Measurements from ENCODE around the gene STAT4.

The STAT4 gene

DNA sequence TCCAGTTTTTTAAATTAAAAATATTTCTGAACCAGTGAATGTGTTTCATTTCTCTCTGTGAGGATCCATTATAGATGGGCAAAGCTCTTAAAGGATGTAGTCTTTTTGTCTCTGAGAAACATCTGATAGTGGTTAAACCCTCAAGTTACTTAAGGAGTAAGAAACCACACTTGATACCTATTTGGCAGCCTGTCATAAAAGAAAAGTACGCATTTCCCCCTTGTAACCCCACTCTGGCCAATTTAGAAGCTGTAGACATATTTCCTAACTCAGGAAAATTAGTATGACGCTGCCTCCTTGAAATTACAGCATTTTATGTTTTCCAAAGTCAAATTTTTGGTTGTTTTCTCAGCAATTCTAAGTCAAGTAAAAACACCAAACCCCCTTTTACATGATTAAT, 2.0 kb downstream of the STAT4 start:
- H3K4me3 ChIP-seq (ENCODE audit: low read depth, low read length): no peak overlapping the region
- TF ChIP-seq, protein P1, sequence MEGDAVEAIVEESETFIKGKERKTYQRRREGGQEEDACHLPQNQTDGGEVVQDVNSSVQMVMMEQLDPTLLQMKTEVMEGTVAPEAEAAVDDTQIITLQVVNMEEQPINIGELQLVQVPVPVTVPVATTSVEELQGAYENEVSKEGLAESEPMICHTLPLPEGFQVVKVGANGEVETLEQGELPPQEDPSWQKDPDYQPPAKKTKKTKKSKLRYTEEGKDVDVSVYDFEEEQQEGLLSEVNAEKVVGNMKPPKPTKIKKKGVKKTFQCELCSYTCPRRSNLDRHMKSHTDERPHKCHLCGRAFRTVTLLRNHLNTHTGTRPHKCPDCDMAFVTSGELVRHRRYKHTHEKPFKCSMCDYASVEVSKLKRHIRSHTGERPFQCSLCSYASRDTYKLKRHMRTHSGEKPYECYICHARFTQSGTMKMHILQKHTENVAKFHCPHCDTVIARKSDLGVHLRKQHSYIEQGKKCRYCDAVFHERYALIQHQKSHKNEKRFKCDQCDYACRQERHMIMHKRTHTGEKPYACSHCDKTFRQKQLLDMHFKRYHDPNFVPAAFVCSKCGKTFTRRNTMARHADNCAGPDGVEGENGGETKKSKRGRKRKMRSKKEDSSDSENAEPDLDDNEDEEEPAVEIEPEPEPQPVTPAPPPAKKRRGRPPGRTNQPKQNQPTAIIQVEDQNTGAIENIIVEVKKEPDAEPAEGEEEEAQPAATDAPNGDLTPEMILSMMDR (IDR thresholded peaks at IDR 0.05; ENCODE audit: low read depth, low read length): no peak
- no peak for TF ChIP-seq POLR2A (IDR thresholded peaks at IDR 0.05; ENCODE audit: extremely low read depth, insufficient read length)
- TF ChIP-seq, protein P2, sequence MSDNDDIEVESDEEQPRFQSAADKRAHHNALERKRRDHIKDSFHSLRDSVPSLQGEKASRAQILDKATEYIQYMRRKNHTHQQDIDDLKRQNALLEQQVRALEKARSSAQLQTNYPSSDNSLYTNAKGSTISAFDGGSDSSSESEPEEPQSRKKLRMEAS (IDR thresholded peaks at IDR 0.05; ENCODE audit: low read depth, low read length): no peak
- no peak for DNase-seq (ENCODE audit: low read depth)

DNA sequence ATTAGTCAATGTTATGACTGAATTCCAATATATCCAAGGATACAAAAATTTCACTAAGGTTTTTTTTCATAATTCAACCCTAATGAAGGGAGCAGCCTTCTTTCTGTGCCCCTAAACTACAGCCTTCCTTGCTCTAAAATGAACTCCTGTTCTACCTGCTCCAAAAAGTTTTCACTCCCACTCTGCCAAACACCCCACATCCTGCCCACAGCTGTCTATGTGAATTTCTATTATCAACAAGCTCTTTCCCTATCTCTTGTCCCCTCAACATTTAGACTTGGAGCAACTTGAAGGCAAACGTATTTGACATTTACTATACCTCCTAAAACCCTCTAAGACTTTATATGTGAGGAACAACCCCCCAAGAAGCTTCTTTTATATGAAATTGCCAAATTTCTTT, 2.5 kb downstream of the STAT4 start:
- TF ChIP-seq POLR2A (IDR thresholded peaks at IDR 0.05; ENCODE audit: extremely low read depth, insufficient read length) (no peak), MYC (IDR thresholded peaks at IDR 0.05; ENCODE audit: low read depth, low read length) (no peak)
- TF ChIP-seq, protein P1 (IDR thresholded peaks at IDR 0.05; ENCODE audit: low read depth, low read length): no peak
- TF ChIP-seq, protein P2 (IDR thresholded peaks at IDR 0.05; ENCODE audit: low read depth, low read length): no peak
- DNase-seq (ENCODE audit: low read depth): no peak
- H3K4me3 ChIP-seq (ENCODE audit: low read depth, low read length): no peak overlapping the region

DNA sequence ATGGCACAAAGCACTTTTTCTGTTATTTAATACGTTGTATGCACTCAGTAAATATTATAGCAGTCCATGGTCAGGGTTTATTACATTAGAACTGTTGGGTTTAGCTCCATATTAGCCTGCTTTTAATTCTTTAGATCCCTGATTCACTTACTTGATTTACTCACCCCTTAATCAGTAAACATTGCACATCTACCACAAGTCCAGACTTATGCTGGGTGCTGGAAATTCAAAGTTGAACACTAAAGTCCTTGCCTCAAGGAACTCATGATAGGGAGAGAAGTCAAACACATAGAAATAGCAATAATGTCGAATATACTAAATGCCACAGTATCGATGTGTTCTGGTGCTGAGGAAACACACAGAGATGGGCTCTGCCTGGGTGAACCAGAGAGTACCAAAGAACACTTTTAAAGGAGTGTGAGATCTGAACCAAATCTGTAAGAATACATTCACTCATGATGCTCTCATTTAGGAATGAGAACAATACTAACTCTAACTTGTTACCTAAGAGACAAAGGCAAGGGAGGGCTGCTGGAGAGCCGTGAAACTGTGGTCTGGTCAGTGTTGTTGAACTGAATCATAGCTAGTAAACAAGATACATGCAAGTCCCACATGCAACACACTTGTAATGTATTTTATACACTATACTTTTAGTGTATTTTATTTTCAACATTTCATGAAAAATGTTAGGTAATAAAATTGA, 4.9 kb downstream of the STAT4 start:
- DNase-seq (ENCODE audit: low read depth): no peak
- TF ChIP-seq MYC (IDR thresholded peaks at IDR 0.05; ENCODE audit: low read depth, low read length) (no peak), POLR2A (IDR thresholded peaks at IDR 0.05; ENCODE audit: extremely low read depth, insufficient read length) (no peak)
- TF ChIP-seq, protein P2 (IDR thresholded peaks at IDR 0.05; ENCODE audit: low read depth, low read length): no peak
- TF ChIP-seq, protein P1 (IDR thresholded peaks at IDR 0.05; ENCODE audit: low read depth, low read length): no peak
- no peak overlapping the region for H3K4me3 ChIP-seq (ENCODE audit: low read depth, low read length)

DNA sequence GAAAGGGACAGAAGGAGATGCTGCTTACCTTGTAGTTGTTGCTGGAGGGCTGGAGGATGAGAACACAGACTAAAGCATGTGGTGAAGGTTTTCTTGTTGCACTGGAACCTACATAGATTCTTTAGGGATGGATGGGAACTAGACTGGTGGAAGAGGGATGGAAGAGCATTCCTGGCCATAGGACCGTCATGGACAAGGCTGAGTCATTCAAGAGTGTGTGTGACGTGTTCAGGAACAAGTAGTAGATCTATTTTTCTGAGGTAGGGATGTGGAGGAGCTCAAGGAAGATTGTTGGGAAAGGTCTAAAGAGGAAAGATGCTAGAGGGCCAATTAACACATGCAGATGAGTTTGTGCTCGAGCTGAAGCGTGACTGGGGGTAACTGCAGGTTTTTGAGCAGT, 6.6 kb downstream of the STAT4 start:
- TF ChIP-seq MYC (IDR thresholded peaks at IDR 0.05; ENCODE audit: low read depth, low read length): no peak
- no peak for TF ChIP-seq POLR2A (IDR thresholded peaks at IDR 0.05; ENCODE audit: extremely low read depth, insufficient read length)
- TF ChIP-seq, protein P2 (IDR thresholded peaks at IDR 0.05; ENCODE audit: low read depth, low read length): no peak
- TF ChIP-seq, protein P1 (IDR thresholded peaks at IDR 0.05; ENCODE audit: low read depth, low read length): no peak
- no peak for DNase-seq (ENCODE audit: low read depth)
- H3K4me3 ChIP-seq (ENCODE audit: low read depth, low read length): no peak overlapping the region

DNA sequence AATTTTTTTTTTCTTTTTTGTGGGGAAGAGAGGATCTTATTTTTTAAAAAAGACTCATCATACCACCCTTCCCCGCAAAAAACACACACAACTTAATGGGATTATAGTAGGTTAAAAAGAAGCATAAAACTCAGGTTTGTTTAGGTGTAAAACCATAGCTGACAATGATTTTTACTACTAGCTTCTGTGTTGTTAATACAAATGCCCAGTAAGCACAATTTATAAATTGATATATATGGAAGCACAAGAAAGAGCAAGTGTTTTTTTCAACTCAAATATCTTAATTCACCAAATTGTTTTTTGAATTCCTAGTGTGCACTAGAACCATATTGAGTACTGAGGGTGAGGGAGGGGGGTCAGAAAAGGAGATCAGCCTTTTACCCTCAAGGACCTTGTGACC, 7.0 kb downstream of the STAT4 start:
- H3K4me3 ChIP-seq (ENCODE audit: low read depth, low read length): no peak overlapping the region
- TF ChIP-seq POLR2A (IDR thresholded peaks at IDR 0.05; ENCODE audit: extremely low read depth, insufficient read length) (no peak), MYC (IDR thresholded peaks at IDR 0.05; ENCODE audit: low read depth, low read length) (no peak)
- TF ChIP-seq, protein P2 (IDR thresholded peaks at IDR 0.05; ENCODE audit: low read depth, low read length): no peak
- TF ChIP-seq, protein P1 (IDR thresholded peaks at IDR 0.05; ENCODE audit: low read depth, low read length): no peak
- DNase-seq (ENCODE audit: low read depth): no peak

Data from NB4 (cell line).